GM12891 (cell line): ENCODE results near the gene OR6C2.
"Not testable (repeated sequence)": the region's sequence is repeated elsewhere in the genome, so short reads cannot be mapped to it uniquely, and the experiment has no call there.

Source experiments
- POLR2A ChIP-seq: IDR thresholded peaks from 2 replicates; pipeline ENCODE4 v1.6.1; 2011; ENCODE audit warnings: low read depth, low read length, control low read depth
- POLR2AphosphoS5 ChIP-seq: IDR thresholded peaks from 2 replicates; pipeline ENCODE4 v1.6.1; 2011; ENCODE audit warnings: low read depth, low read length, control low read depth
- SPI1 ChIP-seq: IDR thresholded peaks from 2 replicates; pipeline ENCODE4 v1.6.1; 2011; ENCODE audit warnings: low read depth, low read length, control low read depth
- TAF1 ChIP-seq: IDR thresholded peaks from 2 replicates; pipeline ENCODE4 v1.6.1; 2011; ENCODE audit warnings: low read depth, low read length, control low read depth

DNA sequence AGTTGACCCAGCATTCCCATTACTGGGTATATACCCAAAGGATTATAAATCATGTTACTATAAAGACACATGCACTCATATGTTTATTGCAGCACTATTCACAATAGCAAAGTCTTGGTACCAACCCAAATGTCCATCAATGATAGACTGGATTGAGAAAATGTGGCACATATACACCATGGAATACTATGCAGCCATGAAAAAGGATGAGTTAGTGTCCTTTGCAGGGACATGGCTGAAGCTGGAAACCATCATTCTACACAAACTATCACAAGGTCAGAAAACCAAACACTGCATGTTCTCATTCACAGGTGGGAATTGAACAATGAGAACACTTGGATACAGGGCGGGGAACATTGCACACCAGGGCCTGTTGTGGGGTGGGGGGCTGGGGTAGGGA is 21.1 kb downstream of the OR6C2 start:
- not testable (repeated sequence) for TF ChIP-seq POLR2AphosphoS5, POLR2A, TAF1, SPI1
